H1 (cell line): Measurements from ENCODE around the gene CRYBB2. TPM values are rescaled to one million over a fixed set of nuclear protein-coding genes. Genes with fewer than 3 reads are reported as not detected.
"Not testable (repeated sequence)": the region's sequence is repeated elsewhere in the genome, so short reads cannot be mapped to it uniquely, and the experiment has no call there.

ENCODE experiments used
- CTCF ChIA-PET: fragments of 300-600 bp; sonication (Branson Sonifier 250); formaldehyde crosslinking; loops from one replicate; lab custom pipeline; 2021; ENCODE audit not compliant: partially characterized antibody; lab: Charles Lee
- POLR2A ChIA-PET: fragments of 300-600 bp; sonication (Branson Sonifier 250); formaldehyde crosslinking; loops from one replicate; lab custom pipeline; 2021; ENCODE audit warnings: inconsistent platforms; ENCODE audit not compliant: partially characterized antibody; lab: Charles Lee
- DNase-seq, 2 experiments: peaks; one replicate each; pipeline versions ENCODE4 v3.0.0 to v3.0.0-alpha.2; 2010 to 2022; ENCODE audit warnings: low spot score in 2 of 2, low read depth in 1 of 2, mixed read lengths in 1 of 2
- FAIRE-seq: peaks from 2 replicates; lab custom pipeline; 2011; peaks lifted over from hg19 to GRCh38; lab: Jason Lieb, UNC
- H2AFZ ChIP-seq: 2 replicates; pipeline ENCODE4 v1.8.1; 2012; ENCODE audit warnings: low read length, inconsistent platforms
- H2AK5ac ChIP-seq: 2 replicates; pipeline ENCODE4 v1.6.1; 2013; ENCODE audit warnings: low read depth, low read length
- H2BK120ac ChIP-seq: replicated peaks from 2 replicates; pipeline ENCODE3; 2013; ENCODE audit warnings: low read depth, low read length, inconsistent platforms
- H2BK12ac ChIP-seq: 2 replicates; pipeline ENCODE4 v1.6.1; 2013; ENCODE audit warnings: low read depth, low read length
- H2BK15ac ChIP-seq: 2 replicates; pipeline ENCODE4 v1.6.1; 2013; ENCODE audit warnings: low read length
- H2BK20ac ChIP-seq: 2 replicates; pipeline ENCODE4 v1.6.1; 2013; ENCODE audit warnings: low read length
- H2BK5ac ChIP-seq: 2 replicates; pipeline ENCODE4 v1.6.1; 2013; ENCODE audit warnings: low read depth, low read length
- H3K14ac ChIP-seq: 2 replicates; pipeline ENCODE4 v1.6.1; 2013; ENCODE audit warnings: inconsistent platforms; ENCODE audit not compliant: insufficient read length
- H3K18ac ChIP-seq: 2 replicates; pipeline ENCODE4 v1.6.1; 2013; ENCODE audit warnings: low read length; ENCODE audit errors: extremely low read depth
- H3K23ac ChIP-seq: 2 replicates; pipeline ENCODE4 v1.6.1; 2013; ENCODE audit warnings: inconsistent platforms; ENCODE audit not compliant: insufficient read length
- H3K23me2 ChIP-seq: 2 replicates; pipeline ENCODE4 v1.6.1; 2013; ENCODE audit warnings: low read depth, low read length
- H3K27ac ChIP-seq: 2 replicates; pipeline ENCODE4 v1.6.1; 2011; ENCODE audit warnings: low read depth, low read length, inconsistent platforms
- H3K27me3 ChIP-seq, 4 experiments: replicated peaks in 1 of 4; 1 replicate in 1 of 4; 2 replicates in 3 of 4; pipeline versions ENCODE4 v1.6.1 to v1.8.1; 2011 to 2013; ENCODE audit warnings: low read length in 3 of 4, mild to moderate bottlenecking in 3 of 4, inconsistent platforms in 2 of 4, mixed read lengths in 2 of 4, moderate library complexity in 1 of 4; ENCODE audit not compliant: control insufficient read depth in 3 of 4, insufficient read depth in 3 of 4; ENCODE audit errors: extremely low read depth in 1 of 4
- H3K36me3 ChIP-seq, 4 experiments: 2 replicates each; pipeline versions ENCODE4 v1.6.1 to v1.8.1; 2011 to 2013; ENCODE audit warnings: mild to moderate bottlenecking in 4 of 4, low read length in 3 of 4, moderate library complexity in 2 of 4, control low read depth in 1 of 4, inconsistent platforms in 1 of 4; ENCODE audit not compliant: insufficient read depth in 4 of 4, control insufficient read depth in 2 of 4
- H3K4ac ChIP-seq: replicated peaks from 2 replicates; pipeline ENCODE3; 2013; ENCODE audit warnings: low read length, low read depth, mixed read lengths, inconsistent platforms; ENCODE audit not compliant: insufficient read length
- H3K4me1 ChIP-seq, 4 experiments: replicated peaks in 1 of 4; 1 replicate in 1 of 4; 2 replicates in 3 of 4; pipeline versions ENCODE4 v1.6.1 to v1.8.1; 2011 to 2013; ENCODE audit warnings: low read length in 3 of 4, inconsistent platforms in 2 of 4, mixed read lengths in 1 of 4; ENCODE audit not compliant: insufficient read depth in 4 of 4, control insufficient read depth in 3 of 4
- H3K4me2 ChIP-seq, 2 experiments: 2 replicates each; pipeline versions ENCODE4 v1.6.1 to v1.8.1; 2011 to 2013; ENCODE audit warnings: low read depth in 2 of 2, low read length in 2 of 2, control low read depth in 1 of 2, inconsistent platforms in 1 of 2, mild to moderate bottlenecking in 1 of 2; ENCODE audit not compliant: insufficient read depth in 1 of 2
- H3K4me3 ChIP-seq, 4 experiments: fragments of 200-600, 300-600 bp in 1 of 4; sonication (generic), shearing (Covaris generic), sonication (Bioruptor Twin) in 1 of 4; 2 replicates each; pipeline versions ENCODE4 v1.5.1 to v1.8.1; 2011 to 2016; ENCODE audit warnings: low read length in 4 of 4, low read depth in 3 of 4, control low read depth in 2 of 4, inconsistent platforms in 2 of 4, mild to moderate bottlenecking in 2 of 4, mixed read lengths in 1 of 4, moderate library complexity in 1 of 4; ENCODE audit not compliant: insufficient read depth in 2 of 4; ENCODE audit errors: extremely low read depth in 1 of 4
- H3K56ac ChIP-seq: replicated peaks from 2 replicates; pipeline ENCODE3; 2013; ENCODE audit warnings: low read depth, mild to moderate bottlenecking, mixed read lengths, low read length, inconsistent platforms; ENCODE audit not compliant: insufficient read length
- H3K79me1 ChIP-seq: 2 replicates; pipeline ENCODE4 v1.6.1; 2013; ENCODE audit warnings: low read depth, low read length, control low read depth
- H3K79me2 ChIP-seq, 2 experiments: 2 replicates each; pipeline versions ENCODE4 v1.6.1 to v1.8.1; 2012 to 2013; ENCODE audit warnings: low read length in 2 of 2, mild to moderate bottlenecking in 2 of 2, inconsistent platforms in 1 of 2; ENCODE audit not compliant: insufficient read depth in 2 of 2, control insufficient read depth in 1 of 2
- H3K9ac ChIP-seq, 4 experiments: replicated peaks in 1 of 4; 1 replicate in 1 of 4; 2 replicates in 3 of 4; pipeline versions ENCODE4 v1.6.1 to v1.8.1; 2011 to 2013; ENCODE audit warnings: low read depth in 3 of 4, low read length in 3 of 4, control low read depth in 2 of 4, mild to moderate bottlenecking in 2 of 4, moderate library complexity in 2 of 4, inconsistent platforms in 1 of 4; ENCODE audit errors: extremely low read depth in 1 of 4
- H3K9me3 ChIP-seq, 2 experiments: 2 replicates each; pipeline versions ENCODE4 v1.6.1 to v1.8.1; 2012 to 2013; ENCODE audit warnings: mild to moderate bottlenecking in 2 of 2, moderate library complexity in 2 of 2, control low read depth in 1 of 2, inconsistent platforms in 1 of 2, low read depth in 1 of 2, low read length in 1 of 2, mixed read lengths in 1 of 2; ENCODE audit not compliant: insufficient read depth in 2 of 2
- H4K20me1 ChIP-seq, 2 experiments: replicated peaks in 1 of 2; 2 replicates each; pipeline versions ENCODE3 to v1.8.1; 2011 to 2013; ENCODE audit warnings: inconsistent platforms in 2 of 2, low read length in 2 of 2, mild to moderate bottlenecking in 1 of 2; ENCODE audit not compliant: insufficient read depth in 2 of 2, control insufficient read depth in 1 of 2
- H4K5ac ChIP-seq: 2 replicates; pipeline ENCODE4 v1.6.1; 2013; ENCODE audit warnings: low read length, low read depth, mixed read lengths, inconsistent platforms; ENCODE audit not compliant: insufficient read length
- H4K8ac ChIP-seq: 2 replicates; pipeline ENCODE4 v1.8.0; 2013; ENCODE audit warnings: mild to moderate bottlenecking, moderate library complexity, low read length, inconsistent platforms; ENCODE audit not compliant: insufficient read depth; ENCODE audit errors: extremely low read depth
- H4K91ac ChIP-seq: replicated peaks from 2 replicates; pipeline ENCODE3; 2013; ENCODE audit warnings: low read length, mixed read lengths, inconsistent platforms; ENCODE audit not compliant: insufficient read length
- WGBS, 2 experiments: shearing (Covaris generic) in 1 of 2; methylation state at CpG; one replicate each; pipeline versions ENCODE4 v1.1.6 to v1.1.7; 2013 to 2015; ENCODE audit warnings: low lambda C conversion rate in 2 of 2, mixed read lengths in 2 of 2, inconsistent platforms in 1 of 2, low coverage in 1 of 2, missing lambda C conversion rate in 1 of 2; ENCODE audit not compliant: insufficient replicate concordance in 2 of 2, insufficient coverage in 1 of 2, insufficient read length in 1 of 2; ENCODE audit errors: extremely low coverage in 1 of 2, missing lambda C conversion rate in 1 of 2; 5-methylcytosine and 5-hydroxymethylcytosine counted together
- polyA plus RNA-seq, 7 experiments: library from polyadenylated mRNA; depleted of rRNA in 3 of 7; stranded (reverse) in 5 of 7; unstranded in 2 of 7; fragments of >200 nt in 5 of 7; fragments of 200-250 nt in 2 of 7; gene quantifications; 1 replicate in 5 of 7; 2 replicates in 1 of 7; 4 replicates in 1 of 7; pipeline versions ENCODE4 v1.2.1 to v1.2.3, GENCODE V29; 2011 to 2013; ENCODE audit warnings: missing spikeins in 2 of 7, mixed read lengths in 2 of 7
- total RNA-seq: library from RNA; stranded (reverse); fragmentation: NEBNext Ultra II Directional; extraction: Animal tissue kit (Norgen Biotek cat#: 25700); gene quantifications from 2 replicates; pipeline ENCODE4 v1.2.1, GENCODE V29; 2021

The CRYBB2 gene
- total and polyA plus RNA-seq, 2 of the 8 experiments (the other 6 are each of a cell fraction or from before 2014, with no cell fraction given) = 0.12 TPM; not detected in 1

DNA sequence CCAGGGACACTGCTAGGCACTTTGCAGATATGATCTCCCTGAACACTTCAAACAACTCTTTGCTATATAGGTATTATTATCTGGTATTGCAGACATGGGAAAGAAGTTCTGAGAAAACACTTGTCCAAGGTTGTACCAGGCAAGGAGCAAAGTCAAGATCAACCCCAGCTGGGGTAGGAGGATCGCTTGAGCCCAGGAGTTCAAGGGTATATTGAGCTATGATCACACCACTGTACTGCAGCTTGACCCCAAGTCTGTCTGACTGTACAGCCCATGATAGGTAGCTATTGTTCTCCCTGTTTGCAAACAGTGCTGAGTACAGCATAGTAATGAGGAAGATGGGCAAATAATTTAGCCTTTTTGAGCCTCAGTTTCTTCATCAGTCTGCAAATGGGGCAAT is 35.7 kb downstream of the CRYBB2 start:
- WGBS, 2 experiments = 90% methylated on average over 1 of the region's 1 CpG; no CpG with 5 or more reads in 1 of the 2 experiments

GRCh38 chr22:25267567-25267966 is 48.1 kb downstream of the CRYBB2 start:
- H3K36me3 ChIP-seq, H4K8ac ChIP-seq, H3K18ac ChIP-seq, H4K20me1 ChIP-seq, POLR2A ChIA-PET, H2BK20ac ChIP-seq, H2BK120ac ChIP-seq, CTCF ChIA-PET, H3K9ac ChIP-seq, H3K4me2 ChIP-seq, FAIRE-seq, H3K56ac ChIP-seq, H3K4me1 ChIP-seq, H3K27me3 ChIP-seq, H2BK12ac ChIP-seq, H3K4me3 ChIP-seq, H3K23ac ChIP-seq, H2AK5ac ChIP-seq, H3K79me1 ChIP-seq, H3K79me2 ChIP-seq, H3K9me3 ChIP-seq, H3K14ac ChIP-seq, H3K4ac ChIP-seq, H2BK5ac ChIP-seq, DNase-seq, H4K91ac ChIP-seq, H2AFZ ChIP-seq, H2BK15ac ChIP-seq, H4K5ac ChIP-seq, H3K23me2 ChIP-seq, H3K27ac ChIP-seq: not testable (repeated sequence)
- WGBS, 2 experiments = 88% methylated on average over 4 of the region's 4 CpGs; no CpG with 5 or more reads in 1 of the 2 experiments

More for the DNA sequence above, 35.7 kb downstream of the CRYBB2 start:
- H3K23ac ChIP-seq, H4K91ac ChIP-seq, H3K18ac ChIP-seq, H2BK5ac ChIP-seq, H3K23me2 ChIP-seq, H3K79me2 ChIP-seq, H3K27me3 ChIP-seq, H3K4me1 ChIP-seq, H2BK20ac ChIP-seq, H3K4ac ChIP-seq, H2BK120ac ChIP-seq, H2BK12ac ChIP-seq, H3K4me3 ChIP-seq, H3K4me2 ChIP-seq, H3K27ac ChIP-seq, H3K36me3 ChIP-seq, H3K56ac ChIP-seq, H4K20me1 ChIP-seq, H2AK5ac ChIP-seq, POLR2A ChIA-PET, H3K79me1 ChIP-seq, H4K5ac ChIP-seq, H2BK15ac ChIP-seq, H2AFZ ChIP-seq, H3K9ac ChIP-seq, H4K8ac ChIP-seq, H3K9me3 ChIP-seq, DNase-seq, H3K14ac ChIP-seq: not testable (repeated sequence)
- CTCF ChIA-PET = interaction anchor here (1.1 to 1.9 kb wide), 3 partner anchors 43 to 80 kb away, joined by 3 to 5 read pairs (median 4); no protein-coding TSS in a partner anchor
- FAIRE-seq = peak; percentile 42
